Testis (tissue), 3 donors: ENCODE results near the gene ADAMTSL1. TPM values are rescaled to one million over a fixed set of nuclear protein-coding genes. Genes with fewer than 3 reads are reported as not detected.

ENCODE experiments used
- DNase-seq: peaks from one replicate; pipeline ENCODE4 v3.0.0-alpha.2; 2019
- H3K27ac ChIP-seq, 2 donors: fragments of 200-600 bp; sonication (generic); one replicate each; pipeline ENCODE4 v1.5.1; 2019
- H3K27me3 ChIP-seq: fragments of 200-600 bp; sonication (generic); one replicate; pipeline ENCODE4 v1.5.1; 2019
- H3K36me3 ChIP-seq: fragments of 200-600 bp; sonication (generic); one replicate; pipeline ENCODE4 v1.5.1; 2017; ENCODE audit warnings: low read depth; ENCODE audit errors: missing control alignments
- H3K4me1 ChIP-seq: fragments of 200-600 bp; sonication (generic); one replicate; pipeline ENCODE4 v1.5.1; 2019
- H3K4me3 ChIP-seq, 2 donors: fragments of 200-600 bp; sonication (generic); one replicate each; pipeline ENCODE4 v1.5.1; 2017 to 2019
- H3K9me3 ChIP-seq: fragments of 200-600 bp; sonication (generic); one replicate; pipeline ENCODE4 v1.5.1; 2017
- CTCF ChIP-seq, 3 experiments: fragments of 450-650 bp in 2 of 3; fragments of 200-600 bp in 1 of 3; sonication (generic) in 1 of 3; IDR thresholded peaks; one replicate each; pipeline ENCODE4 v1.5.1; 2016 to 2019; ENCODE audit warnings: antibody characterized with exemption in 3 of 3, mild to moderate bottlenecking in 2 of 3, moderate library complexity in 1 of 3
- POLR2A ChIP-seq: fragments of 450-650 bp; IDR thresholded peaks from one replicate; pipeline ENCODE4 v1.6.1; 2017; ENCODE audit warnings: antibody characterized with exemption, mild to moderate bottlenecking, moderate library complexity
- WGBS, 2 donors: methylation state at CpG; one replicate each; pipeline ENCODE4 v1.1.5; 2018; 5-methylcytosine and 5-hydroxymethylcytosine counted together
- intact Hi-C: fragments of 100-400 bp; cut with DNase I; formaldehyde crosslinking; loops from one replicate; pipeline ENCODE4 v1.15.1; 2023; ENCODE audit warnings: low total_unique reads
- polyA plus RNA-seq: library from polyadenylated mRNA; stranded (reverse); fragments of 350-450 nt; fragmentation: Illumina TruSeq; extraction: RNeasy Lipid Tissue Mini Kit (QIAGEN cat#74804); gene quantifications from one replicate; pipeline ENCODE4 v1.2.3, GENCODE V29; 2014; ENCODE audit warnings: low read depth, low replicate concordance; ENCODE audit not compliant: insufficient read depth
- total RNA-seq, 2 donors: library from RNA; depleted of rRNA; stranded (reverse); fragments of >200 nt; gene quantifications; one replicate each; pipeline ENCODE4 v1.2.3, GENCODE V29; 2016

ADAMTSL1 gene
- total and polyA plus RNA-seq, 3 donors from 2014 or later, result 4.7 to 12.3 (median 6.7) TPM

GRCh38 chr9:18459962-18460584, 13.9 kb upstream of the ADAMTSL1 start:
- Histone ChIP-seq H3K9me3 (no peaks in the 10 kb centered on the region), H3K27me3 (no peaks in the 10 kb centered on the region), H3K27ac (no peak overlapping the region), H3K4me3 (no peak overlapping the region), H3K36me3 (no peaks in the 10 kb centered on the region), H3K4me1 (no peaks in the 10 kb centered on the region)
- intact Hi-C loops, result no loop called here
- no peak for DNase-seq
- WGBS, 2 donors, result 88 to 89% methylated on average over 7 of the region's 7 CpGs
- TF ChIP-seq POLR2A (no peak), CTCF (IDR thresholded peaks at IDR 0.05) (no peak)

GRCh38 chr9:18461496-18461895, 12.5 kb upstream of the ADAMTSL1 start:
- 60 to 77% methylated on average over 4 of the region's 4 CpGs for WGBS, 2 donors
- TF ChIP-seq POLR2A (no peak), CTCF (IDR thresholded peaks at IDR 0.05) (no peak)
- Histone ChIP-seq H3K4me1 (no peaks in the 10 kb centered on the region), H3K27me3 (no peaks in the 10 kb centered on the region), H3K27ac (no peak overlapping the region), H3K4me3 (no peak overlapping the region), H3K9me3 (no peaks in the 10 kb centered on the region), H3K36me3 (no peaks in the 10 kb centered on the region)
- intact Hi-C loops, result no loop called here
- no peak for DNase-seq

GRCh38 chr9:18463991-18464390, 10.0 kb upstream of the ADAMTSL1 start:
- no peaks in the 10 kb centered on the region for H3K4me1 ChIP-seq
- no peak for TF ChIP-seq CTCF (IDR thresholded peaks at IDR 0.05)
- no peak for TF ChIP-seq POLR2A
- no peaks in the 10 kb centered on the region for H3K36me3 ChIP-seq
- H3K4me3 ChIP-seq, result no peak overlapping the region
- H3K9me3 ChIP-seq, result no peaks in the 10 kb centered on the region
- no peak overlapping the region for H3K27ac ChIP-seq
- no peaks in the 10 kb centered on the region for H3K27me3 ChIP-seq
- DNase-seq, result no peak
- intact Hi-C loops, result no loop called here

- H3K9me3 ChIP-seq, result no peaks in the 10 kb centered on the region
- intact Hi-C loops, result no loop called here
- 77 to 78% methylated on average over 4 of the region's 4 CpGs for WGBS, 2 donors
- H3K27me3 ChIP-seq, result no peaks in the 10 kb centered on the region
- no peaks in the 10 kb centered on the region for H3K4me1 ChIP-seq
- no peak for DNase-seq
- no peak overlapping the region for H3K27ac ChIP-seq
- TF ChIP-seq CTCF (IDR thresholded peaks at IDR 0.05), result no peak
- TF ChIP-seq POLR2A, result no peak
- H3K36me3 ChIP-seq, result no peaks in the 10 kb centered on the region
- H3K4me3 ChIP-seq, result no peak overlapping the region
These were observed 7.9 kb upstream of the ADAMTSL1 start for GRCh38 chr9:18466101-18466500.

GRCh38 chr9:18467696-18468095, 6.3 kb upstream of the ADAMTSL1 start:
- WGBS, 2 donors, result 76 to 88% methylated on average over 1 of the region's 1 CpG
- DNase-seq, result no peak
- Histone ChIP-seq H3K27ac (no peak overlapping the region), H3K27me3 (no peaks in the 10 kb centered on the region), H3K36me3 (no peaks in the 10 kb centered on the region), H3K9me3 (no peaks in the 10 kb centered on the region), H3K4me3 (no peak overlapping the region), H3K4me1 (peaks cover 4% of the 10 kb centered on the region)
- TF ChIP-seq POLR2A, result no peak
- TF ChIP-seq CTCF (IDR thresholded peaks at IDR 0.05), result no peak
- intact Hi-C loops, result no loop called here
